Measurements from ENCODE around the gene CZIB. TPM values are rescaled to one million over a fixed set of nuclear protein-coding genes. Genes with fewer than 3 reads are reported as not detected.

CZIB gene
- total and polyA plus RNA-seq, 2 of the 8 experiments (the other 6 are each of a cell fraction or from before 2014, with no cell fraction given), result 46.5 to 48.0 TPM

DNA sequence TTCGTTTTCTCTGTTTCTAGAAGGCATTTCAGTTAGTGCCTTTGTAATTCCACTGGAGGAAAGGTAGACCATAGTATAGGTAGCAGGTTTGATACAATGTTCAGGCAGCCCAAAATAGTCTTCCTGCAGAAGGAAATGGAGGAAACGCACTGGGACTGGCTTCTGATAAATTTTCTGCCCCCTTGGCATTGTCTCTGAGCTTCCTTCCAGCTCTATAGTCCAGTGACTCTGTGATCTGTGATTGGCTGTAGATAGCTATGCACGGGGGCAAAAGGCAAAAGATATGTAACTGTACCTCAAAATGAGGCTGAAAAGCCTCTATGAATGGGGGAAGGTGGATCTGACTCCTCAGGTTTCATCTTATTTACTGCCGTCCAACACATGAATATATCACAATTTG, 23.7 kb upstream of the CZIB start (continued):
- TF ChIP-seq, protein P1, sequence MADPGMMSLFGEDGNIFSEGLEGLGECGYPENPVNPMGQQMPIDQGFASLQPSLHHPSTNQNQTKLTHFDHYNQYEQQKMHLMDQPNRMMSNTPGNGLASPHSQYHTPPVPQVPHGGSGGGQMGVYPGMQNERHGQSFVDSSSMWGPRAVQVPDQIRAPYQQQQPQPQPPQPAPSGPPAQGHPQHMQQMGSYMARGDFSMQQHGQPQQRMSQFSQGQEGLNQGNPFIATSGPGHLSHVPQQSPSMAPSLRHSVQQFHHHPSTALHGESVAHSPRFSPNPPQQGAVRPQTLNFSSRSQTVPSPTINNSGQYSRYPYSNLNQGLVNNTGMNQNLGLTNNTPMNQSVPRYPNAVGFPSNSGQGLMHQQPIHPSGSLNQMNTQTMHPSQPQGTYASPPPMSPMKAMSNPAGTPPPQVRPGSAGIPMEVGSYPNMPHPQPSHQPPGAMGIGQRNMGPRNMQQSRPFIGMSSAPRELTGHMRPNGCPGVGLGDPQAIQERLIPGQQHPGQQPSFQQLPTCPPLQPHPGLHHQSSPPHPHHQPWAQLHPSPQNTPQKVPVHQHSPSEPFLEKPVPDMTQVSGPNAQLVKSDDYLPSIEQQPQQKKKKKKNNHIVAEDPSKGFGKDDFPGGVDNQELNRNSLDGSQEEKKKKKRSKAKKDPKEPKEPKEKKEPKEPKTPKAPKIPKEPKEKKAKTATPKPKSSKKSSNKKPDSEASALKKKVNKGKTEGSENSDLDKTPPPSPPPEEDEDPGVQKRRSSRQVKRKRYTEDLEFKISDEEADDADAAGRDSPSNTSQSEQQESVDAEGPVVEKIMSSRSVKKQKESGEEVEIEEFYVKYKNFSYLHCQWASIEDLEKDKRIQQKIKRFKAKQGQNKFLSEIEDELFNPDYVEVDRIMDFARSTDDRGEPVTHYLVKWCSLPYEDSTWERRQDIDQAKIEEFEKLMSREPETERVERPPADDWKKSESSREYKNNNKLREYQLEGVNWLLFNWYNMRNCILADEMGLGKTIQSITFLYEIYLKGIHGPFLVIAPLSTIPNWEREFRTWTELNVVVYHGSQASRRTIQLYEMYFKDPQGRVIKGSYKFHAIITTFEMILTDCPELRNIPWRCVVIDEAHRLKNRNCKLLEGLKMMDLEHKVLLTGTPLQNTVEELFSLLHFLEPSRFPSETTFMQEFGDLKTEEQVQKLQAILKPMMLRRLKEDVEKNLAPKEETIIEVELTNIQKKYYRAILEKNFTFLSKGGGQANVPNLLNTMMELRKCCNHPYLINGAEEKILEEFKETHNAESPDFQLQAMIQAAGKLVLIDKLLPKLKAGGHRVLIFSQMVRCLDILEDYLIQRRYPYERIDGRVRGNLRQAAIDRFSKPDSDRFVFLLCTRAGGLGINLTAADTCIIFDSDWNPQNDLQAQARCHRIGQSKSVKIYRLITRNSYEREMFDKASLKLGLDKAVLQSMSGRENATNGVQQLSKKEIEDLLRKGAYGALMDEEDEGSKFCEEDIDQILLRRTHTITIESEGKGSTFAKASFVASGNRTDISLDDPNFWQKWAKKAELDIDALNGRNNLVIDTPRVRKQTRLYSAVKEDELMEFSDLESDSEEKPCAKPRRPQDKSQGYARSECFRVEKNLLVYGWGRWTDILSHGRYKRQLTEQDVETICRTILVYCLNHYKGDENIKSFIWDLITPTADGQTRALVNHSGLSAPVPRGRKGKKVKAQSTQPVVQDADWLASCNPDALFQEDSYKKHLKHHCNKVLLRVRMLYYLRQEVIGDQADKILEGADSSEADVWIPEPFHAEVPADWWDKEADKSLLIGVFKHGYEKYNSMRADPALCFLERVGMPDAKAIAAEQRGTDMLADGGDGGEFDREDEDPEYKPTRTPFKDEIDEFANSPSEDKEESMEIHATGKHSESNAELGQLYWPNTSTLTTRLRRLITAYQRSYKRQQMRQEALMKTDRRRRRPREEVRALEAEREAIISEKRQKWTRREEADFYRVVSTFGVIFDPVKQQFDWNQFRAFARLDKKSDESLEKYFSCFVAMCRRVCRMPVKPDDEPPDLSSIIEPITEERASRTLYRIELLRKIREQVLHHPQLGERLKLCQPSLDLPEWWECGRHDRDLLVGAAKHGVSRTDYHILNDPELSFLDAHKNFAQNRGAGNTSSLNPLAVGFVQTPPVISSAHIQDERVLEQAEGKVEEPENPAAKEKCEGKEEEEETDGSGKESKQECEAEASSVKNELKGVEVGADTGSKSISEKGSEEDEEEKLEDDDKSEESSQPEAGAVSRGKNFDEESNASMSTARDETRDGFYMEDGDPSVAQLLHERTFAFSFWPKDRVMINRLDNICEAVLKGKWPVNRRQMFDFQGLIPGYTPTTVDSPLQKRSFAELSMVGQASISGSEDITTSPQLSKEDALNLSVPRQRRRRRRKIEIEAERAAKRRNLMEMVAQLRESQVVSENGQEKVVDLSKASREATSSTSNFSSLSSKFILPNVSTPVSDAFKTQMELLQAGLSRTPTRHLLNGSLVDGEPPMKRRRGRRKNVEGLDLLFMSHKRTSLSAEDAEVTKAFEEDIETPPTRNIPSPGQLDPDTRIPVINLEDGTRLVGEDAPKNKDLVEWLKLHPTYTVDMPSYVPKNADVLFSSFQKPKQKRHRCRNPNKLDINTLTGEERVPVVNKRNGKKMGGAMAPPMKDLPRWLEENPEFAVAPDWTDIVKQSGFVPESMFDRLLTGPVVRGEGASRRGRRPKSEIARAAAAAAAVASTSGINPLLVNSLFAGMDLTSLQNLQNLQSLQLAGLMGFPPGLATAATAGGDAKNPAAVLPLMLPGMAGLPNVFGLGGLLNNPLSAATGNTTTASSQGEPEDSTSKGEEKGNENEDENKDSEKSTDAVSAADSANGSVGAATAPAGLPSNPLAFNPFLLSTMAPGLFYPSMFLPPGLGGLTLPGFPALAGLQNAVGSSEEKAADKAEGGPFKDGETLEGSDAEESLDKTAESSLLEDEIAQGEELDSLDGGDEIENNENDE (IDR thresholded peaks at IDR 0.05; ENCODE audit: insufficient replicate concordance, low read length), result no peak
- no peak for TF ChIP-seq CHD1 (IDR thresholded peaks at IDR 0.05; ENCODE audit: low read depth, low read length)
- TF ChIP-seq TCF12 (IDR thresholded peaks at IDR 0.05; ENCODE audit: low read depth, low read length), result no peak
- TF ChIP-seq SIX5 (IDR thresholded peaks at IDR 0.05; ENCODE audit: low read depth, low read length), result no peak
- TF ChIP-seq POLR2AphosphoS5 (IDR thresholded peaks at IDR 0.05; ENCODE audit: low read depth, low read length), result no peak
- no peak for TF ChIP-seq CBX5 (IDR thresholded peaks at IDR 0.05; ENCODE audit: low read depth, low read length)
- TF ChIP-seq POLR2A (IDR thresholded peaks at IDR 0.05; ENCODE audit: control extremely low read depth in 1 of 2, low read depth in 2 of 2, low read length in 2 of 2), result no peak; a peak in 1 of 3 replicates
- TF ChIP-seq ASH2L (IDR thresholded peaks at IDR 0.05; ENCODE audit: low read length), result no peak
- TF ChIP-seq NRF1 (IDR thresholded peaks at IDR 0.05; ENCODE audit: low read depth, low read length), result no peak
- TF ChIP-seq HDAC2 (IDR thresholded peaks at IDR 0.05; ENCODE audit: borderline replicate concordance in 1 of 2, low read depth in 2 of 2, low read length in 2 of 2), result no peak
